SK-N-SH (cell line): ENCODE data around the gene CATSPER3.

Experiments used
- CHD2 ChIP-seq: fragments of 150-350 bp; IDR thresholded peaks from 2 replicates; pipeline ENCODE4 v1.6.1; 2018; ENCODE audit warnings: low read length; ENCODE audit not compliant: partially characterized antibody
- CTCF ChIP-seq: fragments of 200-600 bp; sonication (generic); IDR thresholded peaks from 2 replicates; pipeline ENCODE4 v1.6.1; 2017; ENCODE audit warnings: antibody characterized with exemption, mild to moderate bottlenecking, moderate library complexity
- EP300 ChIP-seq, 2 experiments: IDR thresholded peaks; 2 replicates each; pipeline versions ENCODE4 v1.4.0 to v1.6.1; 2012; ENCODE audit warnings: borderline replicate concordance in 1 of 2, low read depth in 1 of 2, low read length in 1 of 2
- EZH2phosphoT487 ChIP-seq: fragments of 200-600 bp; sonication (generic); IDR thresholded peaks from 2 replicates; pipeline ENCODE4 v1.6.1; 2017; ENCODE audit warnings: low read depth, mixed run types, mild to moderate bottlenecking, antibody characterized with exemption, moderate library complexity, borderline replicate concordance
- JUND ChIP-seq: IDR thresholded peaks from 2 replicates; pipeline ENCODE4 v1.4.0; 2012
- MAX ChIP-seq: IDR thresholded peaks from 2 replicates; pipeline ENCODE4 v1.4.0; 2012; ENCODE audit warnings: low read depth
- PBX3 ChIP-seq: IDR thresholded peaks from 2 replicates; pipeline ENCODE4; 2012
- POLR2AphosphoS5 ChIP-seq: IDR thresholded peaks from 2 replicates; pipeline ENCODE4 v1.6.1; 2012; ENCODE audit warnings: low read depth, low read length
- RCOR1 ChIP-seq: fragments of 150-350 bp; IDR thresholded peaks from 2 replicates; pipeline ENCODE4 v1.6.1; 2017; ENCODE audit warnings: antibody characterized with exemption, low read length
- REST ChIP-seq: IDR thresholded peaks from 2 replicates; pipeline ENCODE4 v1.6.1; 2012; ENCODE audit warnings: mild to moderate bottlenecking, low read depth, low read length, moderate library complexity
- SIN3A ChIP-seq: IDR thresholded peaks from 2 replicates; pipeline ENCODE4 v1.6.1; 2012; ENCODE audit warnings: low read depth, mild to moderate bottlenecking, low read length, moderate library complexity, borderline replicate concordance
- TCF12 ChIP-seq: IDR thresholded peaks from 2 replicates; pipeline ENCODE4 v1.4.0; 2012
- TEAD4 ChIP-seq: IDR thresholded peaks from 2 replicates; pipeline ENCODE4 v1.4.0; 2012; ENCODE audit warnings: mild to moderate bottlenecking, borderline replicate concordance; ENCODE audit not compliant: insufficient read depth
- YY1 ChIP-seq: IDR thresholded peaks from 2 replicates; pipeline ENCODE4 v1.4.0; 2012; ENCODE audit warnings: low read depth, mild to moderate bottlenecking

DNA sequence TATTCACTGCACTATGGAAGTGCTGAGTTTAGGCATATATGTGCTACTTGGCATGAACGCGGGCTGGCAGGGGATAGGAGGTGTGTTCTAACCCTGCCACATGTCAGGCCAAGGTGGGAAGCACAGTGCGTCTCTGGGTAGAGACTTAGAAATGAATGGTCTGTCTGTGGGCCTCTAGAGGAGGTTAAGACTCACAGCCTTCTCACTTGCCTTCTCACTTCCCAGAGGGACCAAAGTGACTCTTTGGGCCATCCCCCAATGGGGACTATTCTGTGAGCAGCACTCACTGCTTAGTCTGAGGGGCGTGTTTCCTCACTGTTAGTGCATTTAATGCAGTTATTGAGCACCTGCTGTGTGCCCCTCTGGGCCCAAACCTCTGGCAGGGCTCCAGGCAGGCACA lies 68.7 kb downstream of the CATSPER3 start:
- TF ChIP-seq CTCF (no peak), JUND (no peak), CHD2 (no peak), REST (no peak), MAX (no peak), YY1 (no peak), POLR2AphosphoS5 (no peak), TCF12 (no peak), EZH2phosphoT487 (no peak), SIN3A (no peak), RCOR1 (no peak), EP300 (IDR thresholded peaks at IDR 0.05; ENCODE audit: borderline replicate concordance in 1 of 2, low read depth in 1 of 2, low read length in 1 of 2) (no peak), PBX3 (no peak), TEAD4 (no peak)
